CD1c-positive myeloid dendritic cell (primary cell): ENCODE results near the gene DNAH2.

ENCODE experiments used
- DNase-seq: peaks from one replicate; pipeline ENCODE4 v3.0.0-alpha.2; 2016; ENCODE audit errors: extremely low spot score

DNAH2 gene

DNA sequence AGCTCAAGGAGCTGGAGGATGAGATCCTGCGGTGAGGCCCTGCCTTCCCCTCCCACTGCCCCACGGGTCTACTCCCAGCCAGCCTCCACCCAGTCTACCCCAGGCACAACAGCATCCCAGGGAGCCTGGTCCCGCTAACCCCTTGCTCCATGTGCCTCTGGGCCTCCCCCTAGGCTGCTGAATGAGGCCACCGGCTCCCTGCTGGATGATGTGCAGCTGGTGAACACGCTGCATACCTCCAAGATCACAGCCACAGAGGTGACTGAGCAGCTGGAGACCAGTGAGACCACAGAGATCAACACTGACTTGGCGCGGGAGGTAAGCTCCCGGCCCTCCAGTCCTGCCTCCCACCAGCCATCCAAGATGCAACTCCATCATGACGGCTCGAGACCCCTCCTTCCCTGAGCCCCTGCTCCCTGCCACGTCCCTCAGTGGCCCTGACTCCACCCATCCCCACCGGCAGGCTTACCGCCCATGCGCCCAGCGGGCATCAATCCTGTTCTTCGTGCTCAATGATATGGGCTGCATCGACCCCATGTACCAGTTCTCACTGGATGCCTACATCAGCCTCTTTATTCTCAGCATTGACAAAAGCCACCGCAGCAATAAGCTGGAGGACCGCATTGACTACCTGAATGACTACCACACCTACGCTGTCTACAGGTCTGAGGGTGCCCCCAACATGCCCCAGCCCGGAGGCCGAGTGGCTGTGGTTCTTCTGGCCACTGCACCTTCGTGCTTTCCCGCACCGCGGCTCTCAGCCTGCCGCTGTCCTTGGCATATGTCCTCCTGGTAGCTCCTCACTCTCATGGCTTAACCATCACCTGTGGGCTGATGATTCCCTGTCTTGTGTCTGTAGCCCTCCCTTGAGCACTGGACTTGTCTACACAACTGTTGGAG lies 101.5 kb downstream of the DNAH2 start:
- no peak for DNase-seq

DNA sequence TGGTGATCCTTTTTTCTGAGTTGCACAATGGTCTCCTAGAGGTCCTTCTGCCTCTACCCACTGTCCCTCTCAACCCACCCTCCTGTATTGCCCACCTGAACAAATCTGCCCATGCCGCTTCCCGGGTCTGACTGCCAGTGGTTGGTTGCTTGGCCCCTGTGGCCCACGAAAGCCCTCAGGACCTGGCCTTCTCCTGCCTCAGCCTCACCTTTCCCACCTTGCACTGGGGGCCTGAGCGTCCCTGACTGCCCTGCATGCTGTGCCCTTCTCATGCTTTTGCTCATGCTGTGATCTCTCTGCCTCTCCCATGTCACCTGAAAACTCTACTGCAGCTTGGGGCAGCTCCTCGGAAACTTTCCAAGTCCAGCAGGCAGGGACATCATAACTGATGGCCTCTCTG lies 102.7 kb downstream of the DNAH2 start:
- no peak for DNase-seq

DNA sequence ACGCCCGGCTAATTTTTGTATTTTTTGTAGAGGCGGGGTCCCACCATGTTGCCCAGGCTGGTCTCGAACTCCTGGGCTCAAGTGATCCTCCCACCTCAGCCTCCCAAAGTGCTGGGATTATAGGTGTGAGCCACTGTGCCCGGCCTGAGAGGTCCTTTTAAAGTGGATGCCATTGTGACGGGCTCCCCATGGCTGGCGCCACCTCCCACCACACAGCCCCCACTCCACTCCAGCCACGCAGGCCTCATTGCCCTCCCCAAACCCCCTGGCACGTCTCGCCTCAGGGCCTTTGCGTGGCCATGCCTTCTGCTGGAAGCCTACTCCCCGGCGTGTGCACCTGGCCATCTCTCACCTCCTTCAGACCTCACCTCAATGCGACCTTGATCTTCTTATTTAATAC lies 104.6 kb downstream of the DNAH2 start:
- no peak for DNase-seq

DNA sequence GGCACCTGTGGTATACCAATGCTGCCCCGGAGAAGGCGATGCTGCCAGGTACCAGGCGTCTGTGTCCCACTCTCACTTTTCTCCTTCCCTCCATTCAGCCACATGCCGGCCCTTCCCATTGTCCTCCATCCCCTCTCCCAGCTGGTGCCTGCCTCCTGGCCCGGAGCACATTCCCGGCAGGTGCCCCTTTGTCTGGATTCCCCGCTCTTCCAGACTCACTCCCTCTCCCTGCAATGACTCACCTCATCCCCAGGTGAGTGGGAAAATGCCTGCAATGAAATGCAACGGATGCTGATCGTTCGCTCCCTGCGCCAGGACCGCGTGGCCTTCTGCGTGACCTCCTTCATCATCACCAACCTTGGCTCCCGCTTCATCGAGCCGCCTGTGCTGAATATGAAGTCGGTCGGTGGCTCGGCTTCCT lies 106.0 kb downstream of the DNAH2 start:
- DNase-seq: no peak

DNA sequence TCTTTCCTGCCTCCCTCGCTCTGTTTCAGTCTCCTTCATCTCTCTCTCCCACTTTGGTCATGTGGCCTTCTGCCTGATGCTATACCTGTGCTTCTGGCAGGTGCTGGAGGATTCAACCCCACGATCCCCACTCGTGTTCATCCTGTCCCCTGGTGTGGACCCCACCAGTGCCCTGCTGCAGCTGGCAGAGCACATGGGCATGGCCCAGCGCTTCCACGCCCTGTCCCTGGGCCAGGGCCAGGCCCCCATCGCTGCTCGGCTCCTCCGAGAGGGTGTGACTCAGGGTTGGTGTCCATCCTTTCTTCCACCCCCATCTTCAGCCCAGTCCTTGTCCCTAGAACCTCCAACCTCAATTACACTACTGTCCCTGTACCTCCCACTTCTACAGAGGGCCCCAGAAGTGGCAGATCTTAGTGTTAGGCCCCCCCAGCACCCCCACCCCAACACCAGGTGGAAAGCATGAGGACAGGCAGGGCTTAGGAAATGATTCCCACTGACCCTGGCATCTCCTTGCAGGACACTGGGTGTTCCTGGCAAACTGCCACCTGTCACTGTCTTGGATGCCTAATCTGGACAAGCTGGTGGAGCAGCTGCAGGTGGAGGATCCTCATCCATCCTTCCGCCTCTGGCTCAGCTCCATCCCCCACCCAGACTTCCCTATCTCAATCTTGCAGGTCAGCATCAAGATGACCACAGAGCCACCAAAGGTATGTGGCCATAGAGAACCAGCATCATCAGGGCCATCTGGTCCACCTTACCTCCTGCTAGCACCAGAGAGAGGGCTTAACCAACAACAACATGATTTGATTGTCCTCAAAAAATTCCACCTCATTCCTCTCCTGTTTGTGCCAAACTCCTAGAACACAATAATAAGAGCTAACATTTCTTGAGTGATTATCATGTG lies 106.7 kb downstream of the DNAH2 start:
- no peak for DNase-seq

DNA sequence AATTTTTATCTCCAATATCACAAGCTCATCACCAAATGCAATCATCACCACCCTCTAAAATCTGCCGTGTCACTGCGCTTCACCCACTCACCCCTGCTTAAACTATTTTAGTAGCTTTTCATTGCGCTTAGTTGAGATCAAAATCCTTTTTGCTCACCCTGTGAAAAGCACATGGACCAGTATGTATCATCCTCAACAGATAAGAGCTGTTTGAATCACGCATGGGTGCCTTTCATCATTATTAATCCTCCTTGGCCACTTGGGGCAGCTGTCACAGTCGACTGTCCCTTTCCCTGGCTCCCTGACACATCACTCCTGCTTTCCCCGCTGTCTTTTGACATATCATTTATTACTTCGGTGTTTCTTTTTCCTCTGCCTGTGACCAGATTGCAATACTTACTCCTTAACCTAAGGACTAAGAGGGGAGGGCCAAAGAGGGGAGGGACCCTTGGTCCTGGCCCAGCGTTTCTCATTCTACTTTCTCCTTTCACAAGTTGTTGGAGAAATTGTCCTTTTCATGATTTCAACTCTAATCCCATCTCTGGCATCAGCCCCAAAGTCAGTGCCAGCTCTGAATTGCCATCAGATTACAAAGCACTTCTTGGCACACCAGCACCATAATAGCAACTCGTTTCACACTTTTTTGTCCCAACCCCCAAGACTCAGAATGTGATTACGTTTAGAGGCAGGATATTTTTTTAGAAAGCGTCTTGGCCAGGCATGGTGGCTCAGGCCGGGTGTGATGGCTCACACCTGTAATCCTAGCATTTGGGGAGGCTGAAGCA lies 107.9 kb downstream of the DNAH2 start:
- DNase-seq: no peak

DNA sequence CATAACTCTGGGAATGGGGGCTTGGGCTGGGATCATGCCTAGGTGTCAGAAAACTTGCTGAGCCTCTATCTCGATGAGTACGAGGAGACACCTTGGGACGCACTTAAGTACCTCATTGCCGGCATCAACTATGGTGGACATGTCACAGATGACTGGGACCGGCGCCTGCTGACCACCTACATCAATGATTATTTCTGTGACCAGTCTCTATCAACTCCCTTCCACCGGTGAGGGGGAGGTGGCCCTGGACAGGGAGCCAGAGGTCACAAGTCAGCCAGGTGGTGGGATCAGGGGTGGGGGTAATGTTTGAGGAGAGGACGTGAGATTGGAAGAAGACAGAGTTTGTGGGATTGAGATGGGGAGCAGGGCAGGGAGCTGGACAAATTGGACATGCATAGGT lies 113.1 kb downstream of the DNAH2 start:
- no peak for DNase-seq

DNA sequence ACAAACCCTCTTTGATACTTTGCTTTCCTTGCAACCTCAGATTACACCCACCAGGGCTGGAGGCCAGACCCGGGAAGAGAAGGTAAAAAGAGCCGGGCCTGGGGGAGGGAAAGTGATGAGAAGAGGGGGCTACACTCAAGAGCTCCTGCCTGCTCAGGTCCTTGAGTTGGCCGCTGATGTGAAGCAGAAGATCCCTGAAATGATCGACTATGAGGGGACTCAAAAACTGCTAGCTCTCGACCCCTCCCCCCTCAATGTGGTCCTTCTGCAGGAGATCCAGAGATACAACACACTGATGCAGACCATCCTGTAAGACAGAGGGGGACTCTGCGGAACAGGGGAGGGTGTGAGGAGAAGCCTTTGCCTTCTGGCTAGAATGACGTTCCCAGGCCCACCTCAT lies 113.7 kb downstream of the DNAH2 start:
- no peak for DNase-seq

DNA sequence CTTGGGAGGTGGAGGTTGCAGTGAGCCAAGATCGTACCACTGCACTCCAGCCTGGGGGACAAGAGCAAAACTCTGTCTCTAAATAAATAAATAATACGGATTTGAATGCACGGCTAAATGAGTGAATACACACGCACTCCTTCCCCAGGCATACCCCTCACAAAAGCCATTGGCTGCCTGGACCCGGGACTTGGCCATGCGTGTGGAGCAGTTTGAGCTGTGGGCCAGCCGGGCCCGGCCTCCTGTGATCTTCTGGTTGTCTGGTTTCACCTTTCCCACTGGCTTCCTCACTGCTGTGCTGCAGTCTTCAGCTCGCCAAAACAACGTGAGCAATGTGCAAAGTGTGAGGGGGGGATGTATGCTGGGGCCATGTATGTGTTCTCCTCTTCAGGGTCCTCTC lies 114.9 kb downstream of the DNAH2 start:
- DNase-seq: no peak

DNA sequence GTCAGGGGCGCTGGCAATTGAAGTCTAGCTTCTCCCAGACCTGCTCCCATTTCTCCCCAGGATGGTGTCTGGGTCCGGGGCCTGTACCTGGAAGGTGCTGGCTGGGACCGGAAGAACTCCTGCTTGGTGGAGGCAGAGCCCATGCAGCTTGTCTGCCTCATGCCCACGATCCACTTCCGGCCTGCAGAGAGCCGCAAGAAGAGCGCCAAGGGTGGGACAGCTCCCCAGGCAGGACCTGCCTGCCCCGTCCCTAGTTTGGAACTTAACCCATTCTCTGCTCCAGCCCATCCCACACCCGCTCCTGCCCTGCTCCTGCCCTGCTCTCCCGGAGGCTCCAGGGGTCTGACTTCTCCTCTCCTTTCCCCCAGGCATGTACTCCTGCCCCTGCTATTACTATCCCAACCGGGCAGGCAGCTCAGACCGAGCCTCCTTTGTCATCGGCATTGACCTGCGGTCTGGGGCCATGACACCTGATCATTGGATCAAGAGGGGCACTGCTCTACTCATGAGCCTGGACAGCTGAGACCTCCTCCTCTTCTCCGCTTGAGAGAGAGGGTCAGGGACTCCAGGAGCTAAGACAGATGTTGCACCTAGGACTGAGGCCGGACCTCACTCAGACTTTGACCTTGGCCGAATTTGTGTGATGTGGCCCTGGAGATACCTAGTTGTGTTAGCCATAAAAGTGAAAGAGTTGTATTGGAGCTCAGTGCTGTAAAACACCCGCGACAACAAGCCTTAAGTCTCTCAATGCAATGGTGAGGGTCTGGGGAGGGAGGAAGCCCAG lies 115.7 kb downstream of the DNAH2 start:
- no peak for DNase-seq

DNA sequence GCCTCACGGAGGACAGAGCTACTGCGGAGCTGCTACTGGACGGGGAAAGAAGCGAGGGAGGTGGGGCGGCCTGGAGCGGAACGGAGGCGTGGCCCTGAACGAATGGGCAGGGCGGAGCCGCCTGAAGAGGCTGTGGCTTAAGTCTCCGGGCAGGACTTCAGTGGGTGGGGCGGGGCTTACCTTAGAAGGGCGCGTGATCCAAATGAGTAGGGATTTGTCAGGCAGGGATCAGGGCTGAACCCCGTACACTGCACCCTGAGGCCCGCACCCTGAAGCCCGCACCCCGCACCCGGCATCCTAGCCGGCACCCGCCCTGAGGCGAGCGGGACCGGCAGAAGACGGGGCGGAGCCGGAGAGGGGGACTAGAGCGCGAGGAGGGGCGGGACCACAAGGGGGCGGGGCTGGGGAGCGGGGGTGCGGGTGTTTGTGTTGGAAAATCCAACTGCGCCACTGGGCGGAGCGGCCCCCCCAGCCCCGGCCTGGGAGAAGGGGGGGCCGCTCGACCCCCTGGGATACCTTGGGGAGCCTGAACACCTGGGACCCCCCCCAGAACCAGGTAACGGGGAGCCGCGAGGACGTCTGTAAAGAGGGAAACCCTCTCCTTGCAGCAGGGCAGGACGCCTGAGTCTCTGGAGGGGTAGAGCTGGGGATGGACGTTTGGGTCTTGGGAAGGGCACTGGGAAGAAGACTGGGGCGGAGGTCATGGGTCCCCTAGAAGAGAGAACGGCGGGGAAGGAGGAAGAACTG lies 116.4 kb downstream of the DNAH2 start, which contains the start of gene KDM6B:
KDM6B (plus strand) TSS at position 423 of the 747 bp plus-strand sequence. CDS start 11,338 bp downstream, outside the sequence.
- peak; percentile 94 for DNase-seq

DNA sequence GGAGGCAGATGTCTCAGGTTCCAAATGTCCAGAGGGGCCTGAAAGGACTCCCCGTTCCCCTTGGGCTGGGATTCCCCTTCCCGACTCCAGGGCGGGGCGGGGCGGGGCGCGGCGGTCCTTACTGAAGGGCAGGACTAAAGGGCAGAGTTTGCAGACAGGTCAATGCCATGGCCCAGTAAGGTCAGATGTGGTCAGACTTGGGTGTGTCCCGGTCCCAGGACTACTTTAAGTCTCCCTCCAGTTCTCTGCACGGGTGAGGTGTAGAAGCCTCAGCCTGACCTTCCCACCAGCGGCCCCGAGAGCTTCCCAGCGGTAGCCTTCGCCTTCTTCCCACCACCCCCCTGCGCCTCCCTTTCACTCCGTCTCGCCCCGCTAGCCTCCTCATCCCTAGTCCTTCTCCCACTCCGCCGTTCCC lies 117.0 kb downstream of the DNAH2 start:
- peak; percentile 88 for DNase-seq

DNA sequence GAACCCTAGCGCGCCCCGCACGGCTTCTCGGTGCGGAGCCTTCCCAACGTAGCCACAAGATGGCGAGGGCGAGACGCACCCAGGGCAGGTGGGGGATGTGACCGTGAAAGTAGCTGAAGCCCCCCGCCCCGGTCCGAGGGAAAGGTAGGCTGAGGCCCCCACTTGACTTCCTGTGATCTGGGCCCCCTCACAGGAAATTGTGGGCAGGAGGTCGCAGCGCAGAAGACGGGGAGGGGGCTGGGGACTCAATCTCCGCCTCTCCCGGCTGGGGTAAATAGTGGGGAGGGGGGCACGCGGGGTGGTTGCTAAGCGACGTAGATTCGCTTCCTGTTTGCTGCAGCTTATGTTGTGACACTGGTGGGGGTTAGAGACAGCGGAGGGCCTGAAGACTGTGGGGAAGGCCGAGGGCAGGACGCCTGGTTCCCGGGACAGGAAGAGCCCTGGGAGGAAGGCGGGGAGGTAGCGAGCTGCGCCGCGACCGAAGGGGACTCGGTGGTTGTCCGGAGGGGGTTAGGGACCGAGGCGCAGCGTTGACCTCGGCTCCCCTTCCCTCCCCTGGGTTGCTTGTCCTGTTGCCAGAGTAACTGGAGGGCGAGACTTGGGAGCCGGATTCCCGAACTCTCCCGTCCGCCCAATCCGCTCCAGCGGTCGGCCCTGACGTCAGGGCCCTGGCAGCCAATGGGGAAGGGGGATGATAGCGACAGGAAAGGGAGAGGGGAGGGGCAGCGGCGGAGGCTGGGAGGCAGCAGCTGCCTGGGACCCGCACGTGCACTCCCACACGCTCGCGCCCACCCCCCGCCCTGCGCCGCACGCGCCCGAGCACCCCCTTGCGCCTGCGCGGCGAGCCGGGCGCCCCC lies 117.6 kb downstream of the DNAH2 start:
- peak; percentile 97 for DNase-seq

DNA sequence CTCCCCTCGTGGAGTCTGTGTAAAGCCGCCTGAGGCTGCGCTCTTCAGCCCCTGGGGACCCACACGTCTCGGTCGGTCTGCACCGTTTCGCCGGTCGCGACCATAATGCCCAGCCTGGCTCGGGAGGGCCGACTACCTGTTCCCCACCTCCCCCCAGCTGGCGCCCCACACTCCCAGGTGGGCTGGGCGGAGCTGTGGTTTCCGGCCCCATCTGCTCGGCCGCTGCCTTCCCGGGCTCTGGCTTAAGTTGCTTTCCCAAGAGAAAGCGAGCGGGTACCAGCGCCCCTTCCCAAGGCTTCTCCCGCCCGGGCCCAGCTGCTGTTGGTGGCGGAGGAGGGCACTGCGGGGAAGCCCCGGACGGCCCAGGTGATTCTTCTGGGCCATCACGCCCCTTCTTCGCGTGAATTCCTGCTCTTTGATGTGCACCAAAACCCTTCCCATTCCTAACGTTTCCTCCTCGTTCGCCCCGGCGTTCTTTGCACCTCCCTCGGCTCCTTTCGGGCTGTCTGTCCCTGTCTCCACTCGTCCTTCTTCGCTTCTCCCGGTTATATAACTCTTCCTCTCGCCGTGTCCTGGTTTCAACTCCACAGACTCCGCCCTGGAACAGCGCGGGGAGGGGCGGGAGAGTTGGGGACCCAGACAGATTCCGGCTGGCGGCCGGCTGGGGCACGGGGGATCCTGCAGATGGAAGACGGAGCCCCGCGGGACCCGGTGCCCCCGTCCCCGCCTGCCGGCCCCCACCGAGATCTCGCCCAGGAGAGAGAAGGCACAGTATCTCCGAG lies 118.5 kb downstream of the DNAH2 start:
- DNase-seq: no peak

DNA sequence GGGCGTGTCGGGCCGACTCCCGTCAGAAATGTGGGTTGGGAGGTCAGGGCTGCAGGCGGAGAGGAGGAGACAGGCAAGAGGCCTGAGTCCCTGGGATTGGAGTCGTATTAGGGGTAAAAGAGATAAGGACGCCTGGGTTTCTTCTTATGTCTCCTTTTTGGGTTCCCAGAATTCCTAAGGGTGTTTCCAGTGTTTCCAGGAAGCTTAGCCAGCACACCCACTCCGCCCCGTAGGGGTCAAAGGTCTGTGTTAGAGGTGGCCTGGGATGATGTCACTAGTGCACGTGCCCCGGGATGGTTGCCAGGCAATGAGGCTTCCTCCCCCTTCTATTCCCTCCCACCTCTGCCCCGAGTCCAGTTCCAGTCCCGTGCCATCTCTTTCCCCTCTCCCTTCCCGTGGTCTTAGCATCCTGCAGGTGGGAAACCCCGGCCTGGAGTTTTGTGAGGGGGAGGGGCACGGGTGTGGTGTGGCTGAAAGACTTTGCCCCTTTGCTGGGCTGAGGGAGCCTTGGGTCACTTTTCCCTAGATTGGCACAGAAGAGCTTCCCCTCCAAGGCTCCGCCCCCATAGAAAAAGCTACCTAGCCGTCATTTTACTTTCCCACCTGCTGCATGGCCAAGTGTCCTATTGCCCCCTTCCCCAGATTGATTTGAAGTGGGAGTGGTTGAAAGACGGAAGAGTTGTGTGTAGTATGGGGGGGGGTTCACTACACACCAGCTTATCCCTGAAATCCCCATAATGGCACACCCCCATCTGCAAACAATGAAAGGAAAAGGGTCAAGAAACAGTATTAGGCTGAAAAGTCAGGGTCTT lies 119.3 kb downstream of the DNAH2 start:
- peak; percentile 95 for DNase-seq

DNA sequence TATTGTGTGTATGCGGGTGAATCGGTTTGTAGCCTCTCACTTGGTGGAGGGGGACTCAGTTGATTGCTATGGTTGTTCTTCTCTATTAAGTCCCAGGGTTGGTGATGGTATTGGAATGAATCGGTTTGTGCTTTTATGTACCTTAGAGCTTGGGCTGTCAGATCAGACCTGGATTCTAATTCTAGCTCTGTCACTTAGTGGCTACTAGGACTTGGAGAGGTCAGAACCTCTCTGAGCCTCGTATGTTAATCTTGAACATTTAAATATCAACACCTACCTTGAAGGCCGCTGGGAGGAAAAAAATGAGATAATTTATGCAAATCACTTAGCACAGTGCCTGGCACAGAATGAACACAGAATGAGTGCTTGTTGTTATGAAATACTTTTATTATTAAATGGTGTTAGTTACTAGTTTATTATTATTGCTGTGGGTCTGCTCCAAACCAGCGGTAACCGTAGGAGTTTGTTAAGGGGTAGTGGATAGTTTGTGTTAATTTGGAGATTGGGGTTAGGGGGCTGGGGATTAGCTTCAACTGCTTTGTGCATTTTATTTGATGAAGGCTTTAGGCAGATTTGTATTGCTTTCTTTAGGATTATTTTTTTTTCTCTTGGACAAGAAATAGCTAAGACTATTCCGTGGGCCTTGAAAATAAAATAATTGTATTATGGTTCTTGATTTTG lies 120.0 kb downstream of the DNAH2 start:
- peak; percentile 54 for DNase-seq
